GM19043 (cell line): Measurements from ENCODE around the gene PAPLN.

Experiments used
- ATAC-seq: cut with Tn5 transposase; IDR thresholded peaks from one replicate; pipeline ENCODE4 v1.9.1; 2021; ENCODE audit warnings: low read depth; ENCODE audit not compliant: unreplicated experiment

The PAPLN gene

DNA sequence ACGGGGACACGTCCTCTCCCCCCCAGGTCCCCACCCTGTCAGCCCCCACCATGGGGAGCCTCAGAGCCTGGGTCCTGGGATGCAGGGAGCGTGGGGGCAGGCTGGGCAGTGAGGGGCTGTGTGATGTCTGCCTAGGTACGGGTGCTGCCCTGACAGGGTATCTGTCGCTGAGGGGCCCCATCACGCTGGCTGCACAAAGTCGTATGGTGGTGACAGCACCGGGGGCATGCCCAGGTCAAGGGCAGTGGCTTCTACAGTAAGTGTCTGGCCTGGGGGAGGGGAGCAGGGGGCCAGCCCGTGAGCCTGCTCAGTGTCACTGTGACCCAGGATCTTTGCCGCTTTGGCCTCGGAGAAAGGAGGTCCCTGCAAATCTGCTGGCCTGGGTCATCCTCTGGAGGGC is 23.3 kb downstream of the PAPLN start:
- ATAC-seq = no peak

DNA sequence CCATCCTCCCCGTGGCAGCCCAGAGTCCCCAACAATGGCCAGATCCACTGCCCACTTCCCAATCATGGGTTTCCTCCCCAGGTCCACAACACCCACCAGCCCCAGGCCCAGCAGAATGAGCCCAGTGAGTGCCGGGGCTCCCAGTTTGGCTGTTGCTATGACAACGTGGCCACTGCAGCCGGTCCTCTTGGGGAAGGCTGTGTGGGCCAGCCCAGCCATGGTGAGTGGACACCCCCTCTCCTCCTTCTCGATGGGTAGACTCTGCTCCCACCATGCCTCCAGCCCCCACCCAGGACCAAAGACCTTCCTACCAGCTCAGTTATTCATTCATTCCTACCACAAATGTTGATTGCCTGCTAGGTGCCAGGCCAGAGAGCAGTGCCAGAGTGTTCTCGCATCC is 23.8 kb downstream of the PAPLN start:
- no peak for ATAC-seq

DNA sequence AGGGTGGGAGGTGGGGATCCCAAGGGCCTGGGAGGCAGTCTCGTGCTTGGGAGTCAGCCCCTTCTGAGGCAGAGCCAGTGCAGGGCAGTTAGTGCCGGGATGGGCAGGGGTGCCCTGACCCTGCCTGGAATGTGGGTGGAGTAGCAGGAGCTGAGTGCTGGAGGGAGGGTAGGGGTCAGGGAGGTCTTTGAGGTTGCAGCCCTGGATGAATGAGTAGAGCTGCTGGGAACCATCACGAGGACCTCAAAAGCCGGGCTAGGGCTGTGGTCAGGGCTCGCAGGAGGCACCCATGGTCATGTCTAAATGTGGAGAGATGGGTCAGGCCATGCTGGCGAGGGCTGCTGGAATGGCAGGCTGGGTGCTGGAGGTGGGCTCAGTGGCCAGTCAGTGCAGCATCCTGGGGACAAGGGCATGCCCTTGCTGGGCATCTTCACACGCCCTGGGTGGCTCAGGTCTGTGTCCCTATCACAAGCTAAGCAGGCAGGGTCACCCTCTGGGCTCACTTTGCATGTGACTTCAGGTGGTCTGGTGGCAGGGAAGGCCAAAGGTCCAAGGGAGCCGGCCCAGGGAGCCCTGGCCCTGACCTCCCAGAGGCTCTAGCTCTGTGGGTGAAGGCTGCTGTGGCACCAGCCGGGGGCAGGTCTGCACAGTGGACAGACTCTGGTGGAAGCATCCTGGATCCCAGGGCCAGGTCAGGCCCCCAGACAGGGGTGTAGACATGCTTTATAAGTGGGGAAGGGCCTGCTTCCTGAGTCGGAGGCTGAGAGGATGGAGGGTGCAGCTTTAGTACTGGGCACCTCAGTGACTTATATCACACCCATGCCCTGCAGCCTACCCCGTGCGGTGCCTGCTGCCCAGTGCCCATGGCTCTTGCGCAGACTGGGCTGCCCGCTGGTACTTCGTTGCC is 24.5 kb downstream of the PAPLN start:
- no peak for ATAC-seq

DNA sequence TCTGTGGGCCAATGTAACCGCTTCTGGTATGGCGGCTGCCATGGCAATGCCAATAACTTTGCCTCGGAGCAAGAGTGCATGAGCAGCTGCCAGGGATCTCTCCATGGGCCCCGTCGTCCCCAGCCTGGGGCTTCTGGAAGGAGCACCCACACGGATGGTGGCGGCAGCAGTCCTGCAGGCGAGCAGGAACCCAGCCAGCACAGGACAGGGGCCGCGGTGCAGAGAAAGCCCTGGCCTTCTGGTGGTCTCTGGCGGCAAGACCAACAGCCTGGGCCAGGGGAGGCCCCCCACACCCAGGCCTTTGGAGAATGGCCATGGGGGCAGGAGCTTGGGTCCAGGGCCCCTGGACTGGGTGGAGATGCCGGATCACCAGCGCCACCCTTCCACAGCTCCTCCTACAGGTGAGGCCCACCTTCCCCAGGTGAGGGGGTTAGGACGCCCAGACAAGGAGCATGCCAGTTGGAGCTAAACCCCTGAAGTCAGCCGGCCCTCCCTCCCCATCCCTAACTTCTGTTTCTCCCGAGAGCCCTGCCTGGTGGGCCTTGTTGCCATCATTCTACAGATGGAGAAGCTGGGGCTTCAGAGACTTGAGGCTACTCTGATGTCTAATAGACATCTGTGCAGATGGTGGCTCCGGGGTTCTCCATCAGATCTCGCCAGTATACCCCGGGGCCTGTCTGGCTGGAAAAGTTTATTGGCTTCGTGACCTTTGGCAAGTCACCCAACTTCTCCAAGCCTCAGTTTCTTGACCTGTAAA is 25.3 kb downstream of the PAPLN start:
- no peak for ATAC-seq

DNA sequence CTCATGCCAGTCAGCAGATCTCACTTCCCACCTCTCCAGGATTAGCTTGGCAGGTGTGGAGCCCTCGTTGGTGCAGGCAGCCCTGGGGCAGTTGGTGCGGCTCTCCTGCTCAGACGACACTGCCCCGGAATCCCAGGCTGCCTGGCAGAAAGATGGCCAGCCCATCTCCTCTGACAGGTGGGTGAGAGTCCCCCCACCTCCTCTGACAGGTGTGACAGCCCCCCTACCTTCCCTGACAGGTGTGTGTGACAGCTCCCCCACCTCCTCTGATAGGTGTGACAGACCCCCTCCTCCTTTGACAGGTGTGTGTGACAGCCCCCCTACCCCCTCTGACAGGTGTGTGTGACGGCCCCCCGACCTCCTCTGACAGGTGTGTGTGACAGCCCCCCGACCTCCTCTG is 26.3 kb downstream of the PAPLN start:
- no peak for ATAC-seq

DNA sequence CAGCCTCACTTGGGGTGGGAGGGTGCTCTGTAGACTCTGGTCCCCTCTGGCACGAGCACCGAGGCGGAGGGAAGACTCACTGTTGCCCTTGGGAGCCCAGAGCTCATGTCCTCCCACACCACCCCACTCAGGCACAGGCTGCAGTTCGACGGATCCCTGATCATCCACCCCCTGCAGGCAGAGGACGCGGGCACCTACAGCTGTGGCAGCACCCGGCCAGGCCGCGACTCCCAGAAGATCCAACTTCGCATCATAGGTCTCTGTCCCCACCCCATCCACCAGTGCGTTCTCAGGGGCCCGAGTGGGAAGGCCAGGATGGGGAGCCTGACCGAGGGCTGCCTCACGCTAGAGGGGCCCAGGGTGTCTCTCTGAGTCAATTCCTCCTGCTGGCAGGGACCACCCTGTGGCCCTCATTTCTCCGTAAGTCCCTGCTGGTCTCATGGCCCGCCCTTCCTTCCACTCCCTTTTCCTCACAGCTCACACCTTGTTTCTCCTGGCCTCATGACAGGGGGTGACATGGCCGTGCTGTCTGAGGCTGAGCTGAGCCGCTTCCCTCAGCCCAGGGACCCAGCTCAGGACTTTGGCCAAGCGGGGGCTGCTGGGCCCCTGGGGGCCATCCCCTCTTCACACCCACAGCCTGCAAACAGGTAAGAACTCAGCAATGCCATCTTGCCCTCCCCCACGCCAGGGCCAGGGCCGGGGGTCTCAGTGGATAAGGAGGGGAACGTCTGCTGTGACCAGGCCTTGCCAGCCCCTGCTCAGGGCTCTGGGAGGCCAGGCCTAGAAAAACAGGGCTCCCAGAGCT is 27.0 kb downstream of the PAPLN start:
- no peak for ATAC-seq

DNA sequence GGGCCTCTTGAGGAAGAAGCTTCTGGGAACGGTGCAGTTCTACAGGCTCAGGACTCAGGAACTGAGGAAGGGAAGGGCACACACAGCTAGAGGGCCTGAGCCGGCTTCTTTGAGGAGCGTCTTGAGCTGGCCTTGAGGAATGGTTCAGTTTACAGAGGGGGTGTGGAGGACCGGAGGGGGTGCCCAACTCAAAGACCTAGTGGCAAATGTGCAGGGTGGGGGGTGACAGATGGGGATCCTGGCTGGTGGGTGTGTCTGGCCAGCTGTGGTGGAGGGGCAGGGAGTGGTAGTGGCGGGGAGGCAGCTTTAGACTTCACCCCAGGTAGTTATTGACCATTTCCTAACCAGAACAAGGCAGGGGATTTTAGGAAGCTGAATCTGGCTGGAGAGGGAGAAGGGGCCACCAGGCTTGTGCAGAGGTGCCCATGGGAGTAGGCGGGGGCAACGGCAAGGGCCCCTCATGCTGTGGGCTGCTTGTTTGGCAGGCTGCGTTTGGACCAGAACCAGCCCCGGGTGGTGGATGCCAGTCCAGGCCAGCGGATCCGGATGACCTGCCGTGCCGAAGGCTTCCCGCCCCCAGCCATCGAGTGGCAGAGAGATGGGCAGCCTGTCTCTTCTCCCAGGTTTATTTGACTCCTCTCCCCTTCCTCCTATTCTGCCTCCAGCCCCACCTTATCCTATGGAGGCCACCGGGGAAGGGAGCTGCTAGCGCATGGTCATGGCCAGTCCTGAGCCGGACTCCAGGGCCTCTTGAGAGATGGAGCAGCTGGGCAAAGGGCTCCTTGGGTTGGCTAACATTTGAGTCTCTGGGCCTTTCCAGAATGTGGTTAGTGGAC is 27.8 kb downstream of the PAPLN start:
- no peak for ATAC-seq

DNA sequence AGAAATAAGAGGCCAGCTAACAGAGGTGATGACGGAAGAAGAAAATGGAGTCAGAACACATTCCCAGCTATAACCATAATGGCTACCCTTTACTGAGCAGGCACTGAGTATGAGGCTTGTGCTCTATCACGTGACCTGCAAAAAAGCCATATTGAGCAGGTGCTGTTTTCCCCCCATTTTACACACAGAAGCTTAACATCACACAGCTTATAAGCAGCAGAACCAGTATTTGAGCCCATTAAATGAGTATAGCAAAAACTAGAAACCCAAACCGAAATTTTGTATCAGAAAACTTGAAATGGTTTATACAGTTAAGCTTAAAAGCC is 28.4 kb downstream of the PAPLN start:
- no peak for ATAC-seq

DNA sequence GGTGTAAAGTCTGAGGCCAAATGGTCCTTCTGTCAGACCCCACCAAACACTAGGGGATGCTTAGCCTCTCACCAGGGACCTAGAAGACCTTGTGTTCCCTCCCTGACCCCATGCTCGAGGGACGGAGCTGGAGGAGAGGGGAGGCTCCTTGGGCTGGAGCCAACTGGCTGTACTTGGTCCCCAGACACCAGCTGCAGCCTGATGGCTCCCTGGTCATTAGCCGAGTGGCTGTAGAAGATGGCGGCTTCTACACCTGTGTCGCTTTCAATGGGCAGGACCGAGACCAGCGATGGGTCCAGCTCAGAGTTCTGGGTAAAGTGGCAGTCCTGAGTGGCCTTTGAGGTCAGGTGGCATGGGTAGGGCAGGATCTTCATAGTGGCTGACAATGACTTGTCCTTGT is 29.0 kb downstream of the PAPLN start:
- ATAC-seq = no peak

DNA sequence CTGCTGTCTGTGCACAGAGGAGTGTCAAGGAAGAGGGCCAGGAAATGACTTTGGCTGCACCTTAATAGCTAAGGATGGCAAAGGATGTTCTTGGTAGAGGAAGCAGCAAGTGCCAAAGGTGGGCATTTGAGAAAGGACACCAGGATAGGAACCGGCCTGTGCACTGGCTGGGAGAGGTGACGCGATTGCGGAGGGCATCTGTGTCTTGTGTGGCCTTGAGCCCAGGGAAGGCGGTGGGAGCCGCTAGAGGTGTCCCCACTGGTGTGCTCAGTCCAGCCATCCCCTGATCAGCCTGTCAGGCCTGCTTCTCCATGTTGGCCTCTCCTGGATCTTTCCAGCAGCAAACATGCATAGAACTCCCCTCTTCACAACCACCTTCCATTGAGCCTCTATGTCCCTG is 30.2 kb downstream of the PAPLN start:
- no peak for ATAC-seq

DNA sequence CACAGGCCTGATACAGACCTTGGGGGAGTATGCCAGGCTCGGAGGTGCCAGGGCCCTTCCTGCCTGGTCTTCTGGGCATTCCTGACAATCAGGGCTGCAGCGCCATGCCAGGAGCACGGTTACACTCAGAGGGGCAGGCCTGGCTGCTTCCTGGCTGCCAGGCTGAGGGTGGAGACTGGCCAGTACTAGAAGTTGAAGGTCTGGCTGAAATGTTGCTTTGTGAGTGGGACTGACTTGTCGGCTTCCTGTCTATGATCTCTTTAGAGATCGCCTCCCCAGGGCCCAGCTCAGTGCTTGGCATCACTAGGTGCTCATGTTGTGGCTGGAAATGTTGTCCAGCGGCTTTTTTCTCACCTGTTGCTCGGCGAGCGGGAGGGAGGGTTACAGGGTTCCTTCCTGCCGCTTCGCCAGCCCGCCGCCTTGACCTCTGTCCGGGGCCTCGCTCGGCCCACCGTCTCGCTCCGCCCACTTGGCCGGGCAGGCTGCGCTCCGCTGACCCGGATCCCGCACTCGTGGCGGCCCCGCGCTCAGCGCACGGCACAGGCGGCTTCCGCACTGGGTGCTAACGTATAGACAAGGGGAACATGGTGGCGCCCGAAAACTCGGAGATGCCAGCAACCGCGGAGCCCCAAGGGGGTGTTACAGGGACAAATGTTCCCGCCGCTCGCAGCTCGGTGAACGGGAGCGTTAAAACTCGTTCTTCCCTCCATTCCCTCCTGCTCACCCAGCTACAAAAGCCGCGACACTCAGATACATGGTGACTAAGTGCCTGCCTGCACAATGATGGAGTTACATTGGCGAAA is 32.6 kb downstream of the PAPLN start:
- peak; percentile 66 for ATAC-seq

DNA sequence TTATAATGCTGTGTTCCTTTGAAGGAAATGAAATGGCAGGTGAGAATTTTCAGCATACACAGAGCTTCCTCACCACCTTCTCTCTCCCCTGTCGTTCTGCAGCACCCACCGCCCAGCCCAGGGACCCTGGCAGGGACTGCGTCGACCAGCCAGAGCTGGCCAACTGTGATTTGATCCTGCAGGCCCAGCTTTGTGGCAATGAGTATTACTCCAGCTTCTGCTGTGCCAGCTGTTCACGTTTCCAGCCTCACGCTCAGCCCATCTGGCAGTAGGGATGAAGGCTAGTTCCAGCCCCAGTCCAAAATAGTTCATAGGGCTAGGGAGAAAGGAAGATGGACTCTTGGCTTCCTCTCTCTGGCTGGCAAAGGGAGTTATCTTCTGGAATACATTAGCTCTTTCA is 35.1 kb downstream of the PAPLN start:
- no peak for ATAC-seq

DNA sequence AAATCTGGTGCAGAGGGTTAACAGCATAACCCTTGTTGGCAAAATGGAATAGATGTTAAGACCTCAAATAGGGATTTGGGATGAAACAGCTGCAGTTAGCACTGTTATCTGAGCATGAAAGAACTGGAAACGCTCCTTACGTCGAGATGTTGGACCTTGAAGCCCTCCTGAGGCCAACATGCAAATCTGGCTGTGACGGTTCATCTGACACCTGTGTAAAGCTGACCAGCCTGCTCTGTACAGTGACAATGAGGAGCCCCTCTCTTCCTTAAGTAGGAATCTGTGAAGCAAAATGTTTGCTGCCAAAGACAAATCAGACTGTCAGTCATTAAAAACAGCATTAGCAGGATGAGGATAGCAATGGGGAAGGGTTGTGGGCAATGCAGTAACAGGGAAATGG is 36.5 kb downstream of the PAPLN start:
- ATAC-seq = no peak

DNA sequence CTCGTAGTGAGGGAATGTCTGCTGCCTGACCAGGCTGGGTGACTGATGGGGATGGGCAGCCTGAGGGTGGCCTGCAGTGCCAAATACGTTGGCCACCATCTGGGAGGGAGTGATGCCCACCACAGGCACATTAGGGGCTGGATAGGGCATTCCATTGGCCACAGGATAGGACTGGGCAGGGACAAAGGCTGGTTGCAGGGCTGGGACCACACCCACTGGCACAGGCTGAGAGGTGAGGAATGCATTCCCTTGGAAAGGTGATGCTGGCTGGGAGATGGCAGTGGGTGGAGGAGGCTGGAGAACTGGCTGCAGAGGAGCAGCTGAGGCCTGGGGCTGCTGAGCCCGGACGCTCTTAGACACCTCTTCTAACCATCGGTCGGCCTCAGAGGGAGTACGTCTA is 39.5 kb downstream of the PAPLN start:
- ATAC-seq = no peak

DNA sequence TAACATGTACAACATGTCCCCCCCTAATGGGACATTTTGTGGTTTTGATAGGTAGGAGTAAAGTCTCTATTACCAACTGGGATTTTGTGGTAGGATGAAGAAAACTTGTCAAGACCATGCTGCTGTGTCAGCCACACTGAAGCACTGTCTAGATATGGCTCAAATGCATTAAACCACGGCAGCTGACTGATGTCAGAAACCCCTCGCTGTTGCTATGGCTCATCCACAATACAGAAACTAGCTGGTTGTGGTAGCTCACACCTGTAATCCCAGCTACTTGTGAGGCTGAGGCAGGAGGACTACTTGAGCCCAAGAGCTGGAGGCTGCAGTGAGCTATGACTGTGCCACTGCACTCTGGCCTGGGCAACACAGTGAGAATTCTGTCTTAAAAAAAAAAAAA is 40.1 kb downstream of the PAPLN start:
- no peak for ATAC-seq

DNA sequence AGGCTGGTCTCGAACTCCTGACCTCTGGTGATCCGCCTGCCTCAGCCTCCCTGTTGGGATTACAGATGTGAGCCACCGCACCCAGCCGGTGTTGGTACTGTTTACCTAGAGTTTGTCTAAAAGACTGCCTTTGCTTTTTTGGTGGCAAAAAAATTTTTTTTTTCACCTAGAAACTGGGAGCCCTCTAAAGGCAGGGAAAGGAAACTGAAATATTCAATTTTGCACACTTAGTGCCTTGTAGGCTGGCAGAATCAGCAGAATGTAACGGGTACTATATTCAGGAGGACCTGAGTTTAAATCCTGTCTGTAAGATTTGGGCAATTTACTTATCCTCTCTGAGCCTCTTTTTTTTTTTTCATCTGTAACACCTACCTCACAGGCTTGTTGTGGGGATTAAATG is 43.6 kb downstream of the PAPLN start:
- no peak for ATAC-seq

DNA sequence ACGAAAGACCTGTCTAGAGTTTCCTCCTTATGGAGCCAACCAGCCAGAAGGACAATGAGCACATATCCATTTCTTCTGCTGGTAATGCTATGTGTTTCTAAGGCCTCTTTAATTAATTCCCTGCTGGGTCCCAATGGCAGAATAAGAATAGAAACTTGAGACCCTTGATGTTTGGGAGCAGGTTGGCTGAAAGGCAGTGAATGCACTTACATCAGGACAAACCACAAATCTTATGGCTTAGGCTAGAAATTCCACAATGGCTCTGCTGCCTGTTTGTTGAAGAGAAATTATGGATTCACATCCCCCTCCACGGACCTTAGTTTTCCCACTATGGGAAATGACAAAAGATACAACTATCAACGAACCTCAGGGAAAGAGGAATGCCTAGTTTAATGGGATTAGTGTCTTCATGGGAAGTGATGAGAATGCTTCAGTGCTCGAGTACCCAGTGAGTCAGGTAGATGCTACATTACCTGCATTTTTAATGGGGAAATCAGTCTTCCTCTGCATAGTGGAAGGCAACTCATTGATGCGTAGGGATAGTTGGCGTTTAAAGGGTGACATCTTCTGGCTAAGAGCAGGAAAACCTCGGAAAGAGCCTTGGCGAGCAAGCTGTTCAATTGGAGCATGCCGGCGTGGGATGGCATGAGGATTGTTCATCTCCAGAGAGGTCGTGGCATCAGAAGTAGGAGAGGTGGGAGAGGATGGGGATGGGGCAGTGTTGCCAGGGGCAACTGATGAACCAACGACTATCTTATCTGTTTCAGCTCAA is 46.5 kb downstream of the PAPLN start:
- no peak for ATAC-seq

DNA sequence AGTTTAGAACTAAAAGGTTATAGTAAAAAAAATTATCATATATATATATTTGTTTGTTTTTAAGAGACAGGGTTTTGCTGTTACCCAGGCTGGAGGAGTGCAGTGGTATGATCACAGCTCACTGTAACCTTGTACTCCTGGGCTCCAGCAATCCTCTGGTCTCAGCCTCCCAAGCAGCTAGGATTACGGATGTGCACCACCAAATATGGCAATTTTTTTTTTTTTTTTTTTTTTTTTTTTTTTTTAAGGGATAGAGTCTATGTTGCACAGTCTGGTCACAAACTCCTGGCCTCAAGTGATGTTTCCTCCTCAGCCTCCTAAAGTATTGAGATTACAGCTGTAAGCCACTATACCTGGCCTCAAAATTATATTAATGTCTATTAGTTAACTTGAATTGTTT is 48.7 kb downstream of the PAPLN start:
- ATAC-seq = no peak

DNA sequence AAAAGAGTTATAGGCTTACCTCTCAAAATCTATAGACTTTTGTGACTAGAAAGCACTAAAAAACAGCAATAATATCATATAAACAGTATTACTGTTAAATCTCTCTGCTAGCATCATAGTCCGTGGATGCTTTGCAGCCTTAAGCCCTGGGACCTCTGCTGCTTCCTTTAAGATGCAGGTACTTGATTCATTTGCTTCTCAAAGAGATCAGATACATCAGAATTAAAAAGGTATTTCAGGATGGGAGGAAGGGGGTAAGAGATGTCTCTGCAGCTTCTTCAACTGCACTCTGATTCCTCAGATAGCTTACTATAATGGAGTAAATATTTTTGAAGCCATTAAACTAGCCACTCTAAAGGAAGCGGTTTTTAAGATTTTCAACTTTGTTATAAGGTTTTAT is 49.3 kb downstream of the PAPLN start:
- ATAC-seq = no peak
